Panc1 (cell line): ENCODE data around the gene SLC9A7. TPM values are rescaled to one million over a fixed set of nuclear protein-coding genes. Genes with fewer than 3 reads are reported as not detected.

Experiments used
- ATAC-seq: fragments of 200-7000 bp; cut with Tn5 transposase; 2 replicates; pipeline ENCODE4 v1.9.1; 2020; ENCODE audit warnings: mild to moderate bottlenecking, moderate library complexity
- BruUV-seq: library from RNA; stranded (reverse); fragments of 400-500 nt; replicated peaks from 2 replicates; lab custom pipeline; 2021; lab: Mats Ljungman, UMichigan
- CTCF ChIA-PET: fragments of 300-600 bp; sonication (Branson Sonifier 250); formaldehyde crosslinking; loops from one replicate; lab custom pipeline; 2022; ENCODE audit warnings: antibody characterized with exemption; lab: Charles Lee
- POLR2A ChIA-PET: fragments of 300-600 bp; sonication (Branson Sonifier 250); formaldehyde crosslinking; loops from one replicate; lab custom pipeline; 2022; ENCODE audit warnings: antibody characterized with exemption; lab: Charles Lee
- DNase-seq: peaks from one replicate; pipeline ENCODE4 v3.0.0-alpha.2; 2010; ENCODE audit warnings: low read depth, low spot score
- H3K27ac ChIP-seq: 2 replicates; pipeline ENCODE4 v1.5.1; 2011; ENCODE audit warnings: mild to moderate bottlenecking, low read length, inconsistent platforms
- H3K27me3 ChIP-seq: fragments of 200-500 bp; sonication (Bioruptor generic); 2 replicates; pipeline ENCODE4 v1.6.0; 2014; ENCODE audit warnings: low read length, inconsistent platforms; ENCODE audit not compliant: control insufficient read depth, insufficient read depth
- H3K36me3 ChIP-seq: fragments of 200-500 bp; sonication (Bioruptor generic); 2 replicates; pipeline ENCODE4 v1.5.1; 2014; ENCODE audit warnings: inconsistent platforms, mild to moderate bottlenecking, low read length, moderate library complexity; ENCODE audit not compliant: control insufficient read depth, insufficient read depth
- H3K4me1 ChIP-seq: 2 replicates; pipeline ENCODE4 v1.5.1; 2011; ENCODE audit warnings: inconsistent platforms, mild to moderate bottlenecking, low read length, moderate library complexity; ENCODE audit not compliant: control insufficient read depth, insufficient read depth
- H3K4me3 ChIP-seq, 2 experiments: 2 replicates each; pipeline ENCODE4 v1.5.1; 2011 to 2012; ENCODE audit warnings: low read depth in 2 of 2, low read length in 2 of 2, mild to moderate bottlenecking in 2 of 2, inconsistent platforms in 1 of 2, moderate library complexity in 1 of 2
- H3K9me3 ChIP-seq: fragments of 200-500 bp; sonication (Bioruptor generic); 2 replicates; pipeline ENCODE4 v1.5.1; 2014; ENCODE audit warnings: low read depth, mild to moderate bottlenecking, inconsistent platforms, low read length, moderate library complexity; ENCODE audit not compliant: control insufficient read depth, insufficient read depth
- POLR2AphosphoS5 ChIP-seq: IDR thresholded peaks from 2 replicates; pipeline ENCODE4 v1.6.1; 2012; ENCODE audit warnings: mild to moderate bottlenecking, low read depth, low read length, moderate library complexity
- SIN3A ChIP-seq: IDR thresholded peaks from 2 replicates; pipeline ENCODE4 v1.6.1; 2012; ENCODE audit warnings: low read depth, mild to moderate bottlenecking, low read length, moderate library complexity, borderline replicate concordance; ENCODE audit not compliant: insufficient read depth
- TCF7L2 ChIP-seq: IDR thresholded peaks from 2 replicates; pipeline ENCODE4 v1.6.1; 2011; ENCODE audit warnings: mild to moderate bottlenecking, low read depth, low read length, inconsistent platforms
- in situ Hi-C: cut with HindIII; loops from 2 replicates; pipeline ENCODE4 v1.10.0; 2016; ENCODE audit warnings: low sequenced_read_pairs, low pct_unique_long_range_greater_than_20kb
- intact Hi-C: fragments of 100-400 bp; cut with micrococcal nuclease; formaldehyde crosslinking; loops from one replicate; pipeline ENCODE4 v1.10.0; 2022; ENCODE audit not compliant: unreplicated experiment
- total RNA-seq: library from RNA; stranded (reverse); gene quantifications from one replicate; pipeline ENCODE4 v1.2.1, GENCODE V29; 2021; ENCODE audit not compliant: unreplicated experiment
- TF ChIP-seq, protein P1 (sequence below), 2 experiments: IDR thresholded peaks; 2 replicates each; pipeline ENCODE4 v1.6.1; 2011 to 2012; ENCODE audit warnings: low read depth in 2 of 2, control low read depth in 1 of 2, low read length in 1 of 2, mild to moderate bottlenecking in 1 of 2, moderate library complexity in 1 of 2; ENCODE audit not compliant: insufficient read depth in 1 of 2
- TF ChIP-seq, protein P2 (sequence below): fragments of 450-650 bp; IDR thresholded peaks from 2 replicates; pipeline ENCODE4 v1.5.1; 2017; ENCODE audit warnings: mild to moderate bottlenecking

The SLC9A7 gene
- total RNA-seq, 1 experiment from 2014 or later: 80.4 TPM

DNA sequence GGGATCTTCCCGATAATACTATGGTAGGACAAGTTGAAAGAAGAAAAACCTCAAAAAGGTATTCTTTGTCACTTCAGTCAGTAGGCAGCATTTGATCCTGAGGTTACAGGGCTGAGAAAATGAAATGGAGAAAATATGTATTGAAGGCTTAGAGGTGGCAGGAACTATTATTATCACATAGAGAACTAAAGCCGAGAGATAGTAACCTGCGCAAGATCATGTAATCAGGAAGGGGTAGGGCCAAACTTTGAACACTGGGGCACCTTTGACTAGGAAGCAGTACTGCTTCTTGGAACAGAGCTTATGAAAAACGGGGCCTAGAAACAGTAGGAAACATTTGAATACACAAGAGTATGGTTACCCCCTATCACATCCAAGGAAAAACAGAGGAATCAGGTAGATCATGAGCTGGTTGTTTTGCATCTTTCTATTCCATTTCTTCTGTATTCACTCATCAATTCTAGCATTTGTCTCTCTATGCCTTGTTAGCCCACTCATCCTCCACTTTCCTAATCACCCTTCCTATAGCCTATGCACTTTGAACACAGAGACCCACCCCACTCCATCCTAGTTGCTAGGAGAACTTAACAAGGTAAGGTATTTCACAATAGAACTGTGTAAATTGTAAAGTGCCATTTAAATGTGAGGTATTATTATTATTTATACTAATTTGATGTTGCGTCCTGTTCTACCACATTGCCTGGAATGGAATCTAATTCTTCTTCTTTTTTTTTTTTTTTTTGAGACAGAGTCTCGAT lies 34.6 kb upstream of the SLC9A7 start:
- Histone ChIP-seq H3K27me3 (no peaks in the 10 kb centered on the region), H3K9me3 (no peaks in the 10 kb centered on the region), H3K4me3 (no peak overlapping the region), H3K27ac (peak overlapping the region; percentile 82), H3K4me1 (peaks cover 12% of the 10 kb centered on the region), H3K36me3 (no peaks in the 10 kb centered on the region)
- in situ Hi-C loops (no loop called here), intact Hi-C loops (loop anchor here (10.0 kb wide), 1 partner anchor 239 kb away; no protein-coding TSS in a partner anchor)
- POLR2A ChIA-PET: no interaction called here
- no peak for ATAC-seq
- TF ChIP-seq, protein P1, sequence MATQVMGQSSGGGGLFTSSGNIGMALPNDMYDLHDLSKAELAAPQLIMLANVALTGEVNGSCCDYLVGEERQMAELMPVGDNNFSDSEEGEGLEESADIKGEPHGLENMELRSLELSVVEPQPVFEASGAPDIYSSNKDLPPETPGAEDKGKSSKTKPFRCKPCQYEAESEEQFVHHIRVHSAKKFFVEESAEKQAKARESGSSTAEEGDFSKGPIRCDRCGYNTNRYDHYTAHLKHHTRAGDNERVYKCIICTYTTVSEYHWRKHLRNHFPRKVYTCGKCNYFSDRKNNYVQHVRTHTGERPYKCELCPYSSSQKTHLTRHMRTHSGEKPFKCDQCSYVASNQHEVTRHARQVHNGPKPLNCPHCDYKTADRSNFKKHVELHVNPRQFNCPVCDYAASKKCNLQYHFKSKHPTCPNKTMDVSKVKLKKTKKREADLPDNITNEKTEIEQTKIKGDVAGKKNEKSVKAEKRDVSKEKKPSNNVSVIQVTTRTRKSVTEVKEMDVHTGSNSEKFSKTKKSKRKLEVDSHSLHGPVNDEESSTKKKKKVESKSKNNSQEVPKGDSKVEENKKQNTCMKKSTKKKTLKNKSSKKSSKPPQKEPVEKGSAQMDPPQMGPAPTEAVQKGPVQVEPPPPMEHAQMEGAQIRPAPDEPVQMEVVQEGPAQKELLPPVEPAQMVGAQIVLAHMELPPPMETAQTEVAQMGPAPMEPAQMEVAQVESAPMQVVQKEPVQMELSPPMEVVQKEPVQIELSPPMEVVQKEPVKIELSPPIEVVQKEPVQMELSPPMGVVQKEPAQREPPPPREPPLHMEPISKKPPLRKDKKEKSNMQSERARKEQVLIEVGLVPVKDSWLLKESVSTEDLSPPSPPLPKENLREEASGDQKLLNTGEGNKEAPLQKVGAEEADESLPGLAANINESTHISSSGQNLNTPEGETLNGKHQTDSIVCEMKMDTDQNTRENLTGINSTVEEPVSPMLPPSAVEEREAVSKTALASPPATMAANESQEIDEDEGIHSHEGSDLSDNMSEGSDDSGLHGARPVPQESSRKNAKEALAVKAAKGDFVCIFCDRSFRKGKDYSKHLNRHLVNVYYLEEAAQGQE (IDR thresholded peaks at IDR 0.05; ENCODE audit: insufficient read depth in 1 of 2, low read depth in 2 of 2, low read length in 1 of 2): no peak
- TF ChIP-seq SIN3A (no peak), POLR2AphosphoS5 (no peak)
- BruUV-seq: no TSS peak
- CTCF ChIA-PET: no interaction called here
- no peak for DNase-seq

DNA sequence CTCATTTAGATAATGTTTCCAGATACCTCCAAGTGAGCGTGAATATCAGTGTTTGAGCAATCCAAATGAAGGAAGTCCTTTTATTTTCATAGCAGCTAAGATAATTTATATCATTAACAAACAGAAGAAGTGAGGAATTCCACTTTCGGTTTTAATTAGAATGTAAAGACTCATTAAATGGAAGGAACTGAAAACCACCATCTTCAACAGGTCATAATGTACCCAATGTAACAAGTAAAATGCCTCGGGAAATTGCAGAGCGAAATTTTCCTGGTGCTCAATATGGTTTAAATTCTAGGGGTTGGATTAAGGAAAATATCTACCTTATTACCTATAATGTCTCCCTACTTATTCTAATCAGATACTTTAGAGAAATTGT lies 33.9 kb upstream of the SLC9A7 start:
- H3K27ac ChIP-seq: peak overlapping the region; percentile 82
- intact Hi-C loops (loop anchor here (10.0 kb wide), 1 partner anchor 238 kb away; no protein-coding TSS in a partner anchor), in situ Hi-C loops (no loop called here)
- H3K4me3 ChIP-seq: peak overlapping the region in 1 of 2 experiments; percentile 10; a peak in 1 of 4 replicates
- ATAC-seq (no peak), DNase-seq (no peak)
- no peaks in the 10 kb centered on the region for H3K9me3 ChIP-seq
- H3K36me3 ChIP-seq: no peaks in the 10 kb centered on the region
- no TSS peak for BruUV-seq
- H3K4me1 ChIP-seq: peaks cover 12% of the 10 kb centered on the region
- ChIA-PET POLR2A (interaction anchor here (0.6 kb wide), 1 partner anchor 844 kb away, joined by 3 read pairs; no protein-coding TSS in a partner anchor), CTCF (interaction anchor here (1.4 kb wide), 1 partner anchor 34 kb away, joined by 3 read pairs; the partner anchor contains the start of gene SLC9A7)
- no peaks in the 10 kb centered on the region for H3K27me3 ChIP-seq
- TF ChIP-seq, protein P2, sequence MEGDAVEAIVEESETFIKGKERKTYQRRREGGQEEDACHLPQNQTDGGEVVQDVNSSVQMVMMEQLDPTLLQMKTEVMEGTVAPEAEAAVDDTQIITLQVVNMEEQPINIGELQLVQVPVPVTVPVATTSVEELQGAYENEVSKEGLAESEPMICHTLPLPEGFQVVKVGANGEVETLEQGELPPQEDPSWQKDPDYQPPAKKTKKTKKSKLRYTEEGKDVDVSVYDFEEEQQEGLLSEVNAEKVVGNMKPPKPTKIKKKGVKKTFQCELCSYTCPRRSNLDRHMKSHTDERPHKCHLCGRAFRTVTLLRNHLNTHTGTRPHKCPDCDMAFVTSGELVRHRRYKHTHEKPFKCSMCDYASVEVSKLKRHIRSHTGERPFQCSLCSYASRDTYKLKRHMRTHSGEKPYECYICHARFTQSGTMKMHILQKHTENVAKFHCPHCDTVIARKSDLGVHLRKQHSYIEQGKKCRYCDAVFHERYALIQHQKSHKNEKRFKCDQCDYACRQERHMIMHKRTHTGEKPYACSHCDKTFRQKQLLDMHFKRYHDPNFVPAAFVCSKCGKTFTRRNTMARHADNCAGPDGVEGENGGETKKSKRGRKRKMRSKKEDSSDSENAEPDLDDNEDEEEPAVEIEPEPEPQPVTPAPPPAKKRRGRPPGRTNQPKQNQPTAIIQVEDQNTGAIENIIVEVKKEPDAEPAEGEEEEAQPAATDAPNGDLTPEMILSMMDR: no peak
- TF ChIP-seq, protein P1 (IDR thresholded peaks at IDR 0.05; ENCODE audit: insufficient read depth in 1 of 2, low read depth in 2 of 2, low read length in 1 of 2): no peak
- no peak for TF ChIP-seq TCF7L2
- no peak for TF ChIP-seq SIN3A
- TF ChIP-seq POLR2AphosphoS5: no peak
